ENCODE measurements around the gene TUBB4B.
A peak's percentile ranks its signal among the peaks of the same experiment; 100 is the strongest.

The TUBB4B gene

GRCh38 chr9:137223078-137223970, 17.8 kb upstream of the TUBB4B start (continued):
- peak; percentile 96 for TF ChIP-seq ZBTB10 (tag by site-specific recombination; IDR thresholded peaks at IDR 0.05)
- peak; percentile 46; the same call in 1 of the 2 replicates for TF ChIP-seq ZBTB7A (tag by site-specific recombination; IDR thresholded peaks at IDR 0.05; ENCODE audit: low read depth)
- TF ChIP-seq ZNF426 (tag by site-specific recombination; IDR thresholded peaks at IDR 0.05), result no peak
- peak; percentile 63 for TF ChIP-seq ZNF518A (tag by site-specific recombination; conservative IDR thresholded peaks at IDR 0.05; ENCODE audit: low read depth)
- no peak for TF ChIP-seq ZIC2 (tag by site-specific recombination; IDR thresholded peaks at IDR 0.05)
- peak; percentile 84 for TF ChIP-seq ZNF76 (tag by site-specific recombination; IDR thresholded peaks at IDR 0.05; ENCODE audit: borderline replicate concordance, low read depth)
- TF ChIP-seq ZNF501 (tag by site-specific recombination; IDR thresholded peaks at IDR 0.05), result 0 out of 2 replicates have a peak, but pooled peaks have one; percentile 58
- peak; percentile 33 for TF ChIP-seq ZBTB26 (tag by site-specific recombination; optimal IDR thresholded peaks at IDR 0.05)
- TF ChIP-seq ZFP3 (tag by site-specific recombination; IDR thresholded peaks at IDR 0.05; ENCODE audit: low read depth), result no peak
- TF ChIP-seq ZNF362 (tag by site-specific recombination; IDR thresholded peaks at IDR 0.05), result no peak
- peak; percentile 84; the same call in 1 of the 2 replicates for TF ChIP-seq ZNF2 (tag by site-specific recombination; IDR thresholded peaks at IDR 0.05)
- TF ChIP-seq ZXDB (tag by site-specific recombination; IDR thresholded peaks at IDR 0.05), result peak; percentile 98
- peak; percentile 90 for TF ChIP-seq SP2 (tag by site-specific recombination; IDR thresholded peaks at IDR 0.05)
- peak; percentile 88 for TF ChIP-seq ZNF335 (tag by site-specific recombination; conservative IDR thresholded peaks at IDR 0.05)
- TF ChIP-seq ZNF660 (tag by site-specific recombination; IDR thresholded peaks at IDR 0.05), result peak; percentile 71; the same call in 1 of the 2 replicates
- no peak for TF ChIP-seq ZNF670 (tag by site-specific recombination; IDR thresholded peaks at IDR 0.05; ENCODE audit: low read depth)
- TF ChIP-seq EGR2 (tag by site-specific recombination; IDR thresholded peaks at IDR 0.05; ENCODE audit: low read depth), result peak; percentile 52
- peak; percentile 50; the same call in 1 of the 2 replicates for TF ChIP-seq KLF16 (tag by site-specific recombination; IDR thresholded peaks at IDR 0.05)

Data from HEK293 (cell line).